SK-N-SH (cell line): ENCODE measurements around the gene MYOZ2. TPM values are rescaled to one million over a fixed set of nuclear protein-coding genes. Genes with fewer than 3 reads are reported as not detected.
"Not testable (repeated sequence)": the region's sequence is repeated elsewhere in the genome, so short reads cannot be mapped to it uniquely, and the experiment has no call there.

Source experiments
- CTCF ChIA-PET: fragments of 300-600, 350-600 bp; formaldehyde crosslinking; extraction: SDS; loops from one replicate; lab custom pipeline; 2021; lab: Yijun Ruan, JAX
- POLR2A ChIA-PET: fragments of 350-600 bp; sonication (Branson Sonifier 250); formaldehyde crosslinking; extraction: SDS; loops from one replicate; lab custom pipeline; 2020; ENCODE audit warnings: antibody characterized with exemption, inconsistent platforms; lab: Yijun Ruan, JAX
- DNase-seq: peaks from one replicate; pipeline ENCODE4 v3.0.0; 2012
- H2AFZ ChIP-seq: fragments of 200-600 bp; sonication (generic); 2 replicates; pipeline ENCODE4 v1.8.1; 2016; ENCODE audit warnings: antibody characterized with exemption, mild to moderate bottlenecking, low read depth
- H3F3A ChIP-seq: fragments of 200-600 bp; sonication (generic); replicated peaks from 2 replicates; pipeline ENCODE3; 2016; ENCODE audit warnings: antibody characterized with exemption, mild to moderate bottlenecking; ENCODE audit not compliant: insufficient read depth
- H3K27ac ChIP-seq, 2 experiments: fragments of 200-500 bp in 1 of 2; fragments of 200-600 bp in 1 of 2; sonication (Bioruptor generic) in 1 of 2; sonication (generic), shearing (Covaris generic) in 1 of 2; 2 replicates each; pipeline versions ENCODE4 v1.5.1 to v1.6.1; 2014 to 2016; ENCODE audit warnings: low read depth in 2 of 2, inconsistent platforms in 1 of 2, low read length in 1 of 2, mild to moderate bottlenecking in 1 of 2, mixed read lengths in 1 of 2
- H3K27me3 ChIP-seq: fragments of 200-600 bp; sonication (generic), shearing (Covaris generic); 2 replicates; pipeline ENCODE4 v1.6.1; 2016; ENCODE audit warnings: mixed run types; ENCODE audit not compliant: insufficient read depth
- H3K36me3 ChIP-seq, 2 experiments: fragments of 200-500 bp in 1 of 2; fragments of 200-600 bp in 1 of 2; sonication (Bioruptor generic) in 1 of 2; sonication (generic) in 1 of 2; replicated peaks in 1 of 2; 2 replicates each; pipeline versions ENCODE3 to v1.5.1; 2014 to 2016; ENCODE audit warnings: low read length in 1 of 2, mild to moderate bottlenecking in 1 of 2; ENCODE audit not compliant: insufficient read depth in 2 of 2, control insufficient read depth in 1 of 2
- H3K4me1 ChIP-seq, 2 experiments: fragments of 200-500 bp in 1 of 2; fragments of 200-600 bp in 1 of 2; sonication (Bioruptor generic) in 1 of 2; sonication (generic), shearing (Covaris generic) in 1 of 2; 2 replicates each; pipeline versions ENCODE4 v1.5.1 to v1.6.1; 2014 to 2016; ENCODE audit warnings: low read depth in 1 of 2, low read length in 1 of 2, mixed run types in 1 of 2; ENCODE audit not compliant: insufficient read depth in 2 of 2, control insufficient read depth in 1 of 2
- H3K4me2 ChIP-seq: fragments of 200-600 bp; sonication (generic), shearing (Covaris generic); 2 replicates; pipeline ENCODE4 v1.6.1; 2017; ENCODE audit warnings: mixed run types
- H3K4me3 ChIP-seq, 2 experiments: fragments of 200-500 bp in 1 of 2; fragments of 200-600 bp in 1 of 2; sonication (Bioruptor generic) in 1 of 2; sonication (generic), shearing (Covaris generic) in 1 of 2; 2 replicates each; pipeline versions ENCODE4 v1.5.1 to v1.8.1; 2014 to 2016; ENCODE audit warnings: low read depth in 2 of 2, inconsistent platforms in 1 of 2, low read length in 1 of 2, mild to moderate bottlenecking in 1 of 2, mixed read lengths in 1 of 2, moderate library complexity in 1 of 2
- H3K79me2 ChIP-seq: fragments of 200-600 bp; sonication (generic); 2 replicates; pipeline ENCODE4 v1.8.1; 2017; ENCODE audit warnings: mild to moderate bottlenecking; ENCODE audit not compliant: insufficient read depth
- H3K9ac ChIP-seq: fragments of 200-600 bp; sonication (generic); 2 replicates; pipeline ENCODE4 v1.6.1; 2017; ENCODE audit warnings: mixed run types
- H3K9me2 ChIP-seq: fragments of 200-600 bp; sonication (generic); 2 replicates; pipeline ENCODE4 v1.6.1; 2017; ENCODE audit warnings: mixed run types
- H3K9me3 ChIP-seq: fragments of 200-600 bp; sonication (generic); 2 replicates; pipeline ENCODE4 v1.6.1; 2017; ENCODE audit warnings: mixed run types, mild to moderate bottlenecking, moderate library complexity
- H4K20me1 ChIP-seq: fragments of 200-600 bp; sonication (generic); 2 replicates; pipeline ENCODE4 v1.6.1; 2017; ENCODE audit warnings: mild to moderate bottlenecking, mixed run types; ENCODE audit not compliant: insufficient read depth
- CTCF ChIP-seq: fragments of 200-600 bp; sonication (generic); IDR thresholded peaks from 2 replicates; pipeline ENCODE4 v1.6.1; 2017; ENCODE audit warnings: antibody characterized with exemption, mild to moderate bottlenecking, moderate library complexity
- FOSL2 ChIP-seq: IDR thresholded peaks from 2 replicates; pipeline ENCODE4 v1.4.0; 2012; ENCODE audit warnings: low read depth, mild to moderate bottlenecking, moderate library complexity, borderline replicate concordance
- FOXJ3 ChIP-seq: sonication (generic); formaldehyde crosslinking; IDR thresholded peaks from 2 replicates; pipeline ENCODE4 v1.5.1; 2020; ENCODE audit warnings: mild to moderate bottlenecking, missing genetic modification reagents
- FOXM1 ChIP-seq: IDR thresholded peaks from 2 replicates; pipeline ENCODE4 v1.4.0; 2012; ENCODE audit warnings: low read depth, mild to moderate bottlenecking
- MXI1 ChIP-seq: IDR thresholded peaks from 2 replicates; pipeline ENCODE4 v1.6.1; 2012; ENCODE audit warnings: mild to moderate bottlenecking, low read depth, low read length, improper control_type of control experiment
- RAD21 ChIP-seq: IDR thresholded peaks from 2 replicates; pipeline ENCODE4 v1.6.1; 2012; ENCODE audit warnings: mild to moderate bottlenecking, low read length
- RCOR1 ChIP-seq: fragments of 150-350 bp; IDR thresholded peaks from 2 replicates; pipeline ENCODE4 v1.6.1; 2017; ENCODE audit warnings: antibody characterized with exemption, low read length
- RXRA ChIP-seq: IDR thresholded peaks from 2 replicates; pipeline ENCODE4 v1.4.0; 2012; ENCODE audit warnings: low read depth, mild to moderate bottlenecking, borderline replicate concordance
- SIN3A ChIP-seq: IDR thresholded peaks from 2 replicates; pipeline ENCODE4 v1.6.1; 2012; ENCODE audit warnings: low read depth, mild to moderate bottlenecking, low read length, moderate library complexity, borderline replicate concordance
- SMC3 ChIP-seq: IDR thresholded peaks from 2 replicates; pipeline ENCODE4 v1.6.1; 2012; ENCODE audit warnings: low read depth, low read length, improper control_type of control experiment
- USF1 ChIP-seq: IDR thresholded peaks from 2 replicates; pipeline ENCODE4 v1.4.0; 2012; ENCODE audit warnings: low read depth, borderline replicate concordance
- ZBTB33 ChIP-seq: IDR thresholded peaks from 2 replicates; pipeline ENCODE4 v1.4.0; 2012; ENCODE audit warnings: low read depth, borderline replicate concordance
- WGBS: methylation state at CpG from one replicate; pipeline ENCODE4 v1.1.6; 2017; ENCODE audit warnings: low lambda C conversion rate; 5-methylcytosine and 5-hydroxymethylcytosine counted together
- polyA plus RNA-seq, 3 experiments: library from polyadenylated mRNA; depleted of rRNA; stranded (reverse); fragments of >200 nt; gene quantifications; 2 replicates each; pipeline ENCODE4 v1.2.3, GENCODE V29; 2012

The MYOZ2 gene
- polyA plus RNA-seq, 1 of the 3 experiments (the other 2 are of a cell fraction) = 0.26 TPM

- no peak for TF ChIP-seq ZBTB33
Observed at GRCh38 chr4:119139311-119139710, 3.7 kb downstream of the MYOZ2 start (continued).

- Histone ChIP-seq H3K4me2 (no peak overlapping the region; the same call in 1 of the 2 replicates), H4K20me1 (no peaks in the 10 kb centered on the region)
- POLR2A ChIA-PET = no interaction called here
Observed at GRCh38 chr4:119139822-119140252, 4.2 kb downstream of the MYOZ2 start.

GRCh38 chr4:119141283-119141682, 5.7 kb downstream of the MYOZ2 start:
- H2AFZ ChIP-seq, H3K4me3 ChIP-seq, H3K9ac ChIP-seq, H3K27me3 ChIP-seq, H3K9me2 ChIP-seq, H4K20me1 ChIP-seq, DNase-seq, H3K36me3 ChIP-seq, H3K79me2 ChIP-seq, H3K4me2 ChIP-seq, CTCF ChIA-PET, H3K27ac ChIP-seq, H3K9me3 ChIP-seq, H3F3A ChIP-seq, POLR2A ChIA-PET: not testable (repeated sequence)
- 100% methylated on average over 4 of the region's 4 CpGs for WGBS
- H3K4me1 ChIP-seq = peaks cover 0 to 12% of the 10 kb centered on the region in 2 experiments; a peak in 3 of 4 replicates

More at GRCh38 chr4:119139822-119140252, 4.2 kb downstream of the MYOZ2 start:
- no peaks in the 10 kb centered on the region for H3K36me3 ChIP-seq
- 79% methylated on average over 2 of the region's 2 CpGs for WGBS
- no peak for TF ChIP-seq CTCF
- no peak for TF ChIP-seq RAD21
- TF ChIP-seq SIN3A = no peak
- no peak for TF ChIP-seq FOXJ3
- no peak for TF ChIP-seq MXI1
- no peak for TF ChIP-seq FOXM1
- no peak for TF ChIP-seq RXRA
- no peak for TF ChIP-seq FOSL2
- TF ChIP-seq USF1 = no peak
- TF ChIP-seq RCOR1 = no peak
- no peak for TF ChIP-seq SMC3
- TF ChIP-seq, all 33 proteins: peak for 0
- no peaks in the 10 kb centered on the region for H3K9me2 ChIP-seq
- H3K9me3 ChIP-seq = no peaks in the 10 kb centered on the region
- no peak overlapping the region for H3K9ac ChIP-seq
- H3K4me1 ChIP-seq = peaks cover 0 to 19% of the 10 kb centered on the region in 2 experiments; a peak in 3 of 4 replicates
- H3K4me3 ChIP-seq = no peak overlapping the region
- H3F3A ChIP-seq = peaks cover 4% of the 10 kb centered on the region
- no peaks in the 10 kb centered on the region for H3K27me3 ChIP-seq
- CTCF ChIA-PET = no interaction called here
- 0 out of 2 replicates have a peak overlapping the region, but pooled peaks have one; percentile 38 for H2AFZ ChIP-seq
- H3K27ac ChIP-seq = no peak overlapping the region
- no peaks in the 10 kb centered on the region for H3K79me2 ChIP-seq
- no peak for DNase-seq
